Neural cell (in vitro differentiated cells): ENCODE measurements around the gene ZNF84. TPM values are rescaled to one million over a fixed set of nuclear protein-coding genes. Genes with fewer than 3 reads are reported as not detected.

Experiments used
- EP300 ChIP-seq: fragments of 450-650 bp; conservative IDR thresholded peaks from 2 replicates; pipeline ENCODE4 v1.6.1; 2014; ENCODE audit warnings: antibody characterized with exemption, mild to moderate bottlenecking, moderate library complexity; ENCODE audit not compliant: poor library complexity, severe bottlenecking
- RAD21 ChIP-seq: fragments of 450-650 bp; conservative IDR thresholded peaks from 2 replicates; pipeline ENCODE4 v1.6.1; 2014; ENCODE audit warnings: antibody characterized with exemption, mild to moderate bottlenecking, moderate library complexity
- polyA plus RNA-seq: library from polyadenylated mRNA; depleted of rRNA; stranded (reverse); fragments of >200 nt; gene quantifications from 2 replicates; pipeline ENCODE4 v1.2.3, GENCODE V29; 2014
- small RNA-seq, 3 experiments: library from RNA; depleted of rRNA; stranded (forward); fragments of <200 nt; gene quantifications; one replicate each; pipeline ENCODE3, GENCODE V24; 2012

The ZNF84 gene
- polyA plus RNA-seq, 1 donor from 2014 or later: 158 TPM

- TF ChIP-seq EP300 (no peak), RAD21 (no peak)
These were observed 70.8 kb downstream of the ZNF84 start (continued) for GRCh38 chr12:133108150-133108549.

Small RNA genes lying within 50 kb of the gene (small RNA-seq; reads per million reads assigned to genes)
- 0 to 0.08 (median 0) reads per million in 3 experiments for gene RNU4ATAC12P

Other genes starting within 250 kb of the ZNF84 start
- gene GOLGA3, start 208.6 kb upstream of the ZNF84 start, polyA plus RNA-seq: 16.7 and 20.2 TPM in 2 replicates
- 88.4 and 89.3 TPM in 2 replicates for gene CHFR, start 149.9 kb upstream of the ZNF84 start, polyA plus RNA-seq
- gene ZNF605, start 81.2 kb upstream of the ZNF84 start, polyA plus RNA-seq: 18.6 and 22.6 TPM in 2 replicates
- gene ZNF26, start 51.1 kb upstream of the ZNF84 start, polyA plus RNA-seq: 25.8 and 26.6 TPM in 2 replicates
- gene ZNF140, start 43.4 kb downstream of the ZNF84 start, polyA plus RNA-seq: 50.8 and 60.5 TPM in 2 replicates
- gene ZNF891, start 92.8 kb downstream of the ZNF84 start, polyA plus RNA-seq: 9.4 and 10.4 TPM in 2 replicates
- 46.5 and 52.3 TPM in 2 replicates for gene ZNF10, start 93.1 kb downstream of the ZNF84 start, polyA plus RNA-seq
- 23.5 and 32.3 TPM in 2 replicates for gene ZNF268, start 144.0 kb downstream of the ZNF84 start, polyA plus RNA-seq
- gene ANHX, start 198.4 kb downstream of the ZNF84 start, polyA plus RNA-seq: not detected in 2 replicates